Superior temporal gyrus (tissue), 1 donor: Measurements from ENCODE around the gene LRCH2.

ENCODE experiments used
- DNase-seq: peaks from one replicate; pipeline ENCODE4 v3.0.0-alpha.2; 2016; ENCODE audit errors: extremely low spot score

The LRCH2 gene

GRCh38 chrX:115068896-115069295, 165.0 kb downstream of the LRCH2 start:
- no peak for DNase-seq

DNA sequence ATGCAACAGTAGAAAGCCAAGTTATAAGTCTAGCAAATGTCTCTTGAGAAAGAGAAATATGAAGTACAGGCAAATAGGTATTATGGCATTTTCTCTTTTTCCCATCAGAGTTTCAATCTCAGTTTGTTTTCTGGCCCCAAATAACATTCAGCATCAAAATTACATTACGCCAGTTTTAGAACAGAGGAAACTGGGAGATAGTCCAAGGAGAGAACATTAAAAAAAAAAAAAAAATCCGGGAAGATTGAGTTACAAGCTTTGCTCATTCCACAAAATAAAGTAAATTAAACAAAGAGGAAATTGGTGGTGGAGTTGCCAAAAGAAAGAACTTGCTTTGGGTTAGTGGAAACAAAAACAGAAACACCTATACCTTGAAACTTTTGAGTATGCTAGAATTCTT, 166.1 kb downstream of the LRCH2 start:
- DNase-seq, result no peak

- DNase-seq, result no peak
Measured at GRCh38 chrX:115065304-115065703, 168.6 kb downstream of the LRCH2 start.
